GM12873 (cell line): ENCODE measurements around the gene GTF2H4.

Source experiments
- CTCF ChIP-seq: IDR thresholded peaks from 2 replicates; pipeline ENCODE4 v1.5.1; 2012; ENCODE audit warnings: low read depth, mild to moderate bottlenecking, moderate library complexity, low read length, control low read depth; ENCODE audit not compliant: insufficient read depth; ENCODE audit errors: missing control alignments

The GTF2H4 gene

GRCh38 chr6:30907758-30908591 lies at the start of gene GTF2H4:
Gene GTF2H4, plus strand, starts transcription at chr6:30908207.
- TF ChIP-seq CTCF: no peak

- no peak for TF ChIP-seq CTCF
Observed at GRCh38 chr6:30861257-30862048, 46.6 kb upstream of the GTF2H4 start.

- TF ChIP-seq CTCF: no peak
Observed at GRCh38 chr6:30862156-30862875, 45.7 kb upstream of the GTF2H4 start.

GRCh38 chr6:30864325-30864724 lies 43.7 kb upstream of the GTF2H4 start:
- no peak for TF ChIP-seq CTCF

GRCh38 chr6:30870546-30870945 lies 37.5 kb upstream of the GTF2H4 start:
- no peak for TF ChIP-seq CTCF

- no peak for TF ChIP-seq CTCF
Observed at GRCh38 chr6:30871592-30872183, 36.3 kb upstream of the GTF2H4 start.
